ENCODE results near the gene ECHS1. TPM values are rescaled to one million over a fixed set of nuclear protein-coding genes. Genes with fewer than 3 reads are reported as not detected.

Gene ECHS1
- total RNA-seq, 6 experiments from 2014 or later: 105 to 137 (median 114) TPM

- no peak for TF ChIP-seq CTCF (IDR thresholded peaks at IDR 0.05)
- H3K4me3 Mint-ChIP-seq: peak overlapping the region; percentile 96
- H3K4me1 Mint-ChIP-seq (ENCODE audit: low read depth): peaks cover 13% of the 10 kb centered on the region
- H3K27ac Mint-ChIP-seq: 0 out of 2 replicates have a peak overlapping the region, but pooled peaks have one; percentile 65
- H3K27me3 Mint-ChIP-seq (ENCODE audit: insufficient read depth): no peaks in the 10 kb centered on the region
- H3K36me3 Mint-ChIP-seq (ENCODE audit: low read depth): peaks cover 28% of the 10 kb centered on the region
- no peaks in the 10 kb centered on the region for H3K9me3 Mint-ChIP-seq
- DNase-seq: no peak
These were observed 23.0 kb upstream of the ECHS1 start for GRCh38 chr10:133396035-133396624.

- peak overlapping the region; percentile 93 for H3K27ac Mint-ChIP-seq
- no peak for TF ChIP-seq CTCF (IDR thresholded peaks at IDR 0.05)
- peak overlapping the region; percentile 96 for H3K4me3 Mint-ChIP-seq
- no peak for DNase-seq
- no peaks in the 10 kb centered on the region for H3K27me3 Mint-ChIP-seq (ENCODE audit: insufficient read depth)
- H3K36me3 Mint-ChIP-seq (ENCODE audit: low read depth): peaks cover 28% of the 10 kb centered on the region
- no peaks in the 10 kb centered on the region for H3K9me3 Mint-ChIP-seq
- peaks cover 23% of the 10 kb centered on the region for H3K4me1 Mint-ChIP-seq (ENCODE audit: low read depth)
These were observed 21.7 kb upstream of the ECHS1 start for GRCh38 chr10:133394801-133395221.

DNA sequence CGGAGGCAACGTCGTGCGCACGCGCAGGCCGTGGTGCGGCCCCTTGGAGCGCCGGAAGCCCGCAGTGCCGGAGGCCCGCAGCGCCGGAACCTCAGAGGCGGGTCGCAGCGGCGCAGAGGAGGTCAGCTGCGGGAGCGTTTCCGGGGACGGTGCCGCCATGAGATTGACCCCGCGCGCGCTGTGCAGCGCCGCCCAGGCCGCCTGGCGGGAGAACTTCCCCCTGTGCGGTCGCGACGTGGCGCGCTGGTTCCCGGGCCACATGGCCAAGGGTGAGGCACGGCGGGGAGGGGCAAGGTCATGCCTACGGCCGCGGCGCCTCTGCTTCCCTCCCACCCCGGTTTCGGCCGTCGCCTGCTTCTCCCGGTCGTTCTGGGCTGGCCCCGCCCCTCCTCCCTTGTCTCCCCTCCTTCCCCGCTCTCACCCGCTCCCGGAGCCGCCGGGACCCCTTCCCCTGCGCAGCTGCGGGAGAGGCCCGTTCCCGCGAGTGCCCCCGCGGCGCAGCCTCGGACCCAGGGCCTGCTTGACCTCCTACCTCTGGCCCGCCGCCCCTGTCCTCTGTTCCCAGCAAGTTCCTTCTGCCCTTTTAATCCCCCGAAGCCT is 21.0 kb upstream of the ECHS1 start, which contains the start of gene MTG1:
Gene MTG1 (plus strand): TSS at position 94 of the 600 bp plus-strand sequence. CDS start 64 bp downstream, at position 158.
- Mint-ChIP-seq H3K36me3 (ENCODE audit: low read depth) (peaks cover 28% of the 10 kb centered on the region), H3K27ac (peak within 1 kb of the TSS; percentile 93), H3K9me3 (no peaks in the 10 kb centered on the region), H3K4me3 (peak within 1 kb of the TSS; percentile 96), H3K4me1 (ENCODE audit: low read depth) (peaks cover 23% of the 10 kb centered on the region), H3K27me3 (ENCODE audit: insufficient read depth) (no peaks in the 10 kb centered on the region)
- peak; percentile 85 for DNase-seq
- peak; percentile 43; the same call in 1 of the 2 replicates for TF ChIP-seq CTCF (IDR thresholded peaks at IDR 0.05)

DNA sequence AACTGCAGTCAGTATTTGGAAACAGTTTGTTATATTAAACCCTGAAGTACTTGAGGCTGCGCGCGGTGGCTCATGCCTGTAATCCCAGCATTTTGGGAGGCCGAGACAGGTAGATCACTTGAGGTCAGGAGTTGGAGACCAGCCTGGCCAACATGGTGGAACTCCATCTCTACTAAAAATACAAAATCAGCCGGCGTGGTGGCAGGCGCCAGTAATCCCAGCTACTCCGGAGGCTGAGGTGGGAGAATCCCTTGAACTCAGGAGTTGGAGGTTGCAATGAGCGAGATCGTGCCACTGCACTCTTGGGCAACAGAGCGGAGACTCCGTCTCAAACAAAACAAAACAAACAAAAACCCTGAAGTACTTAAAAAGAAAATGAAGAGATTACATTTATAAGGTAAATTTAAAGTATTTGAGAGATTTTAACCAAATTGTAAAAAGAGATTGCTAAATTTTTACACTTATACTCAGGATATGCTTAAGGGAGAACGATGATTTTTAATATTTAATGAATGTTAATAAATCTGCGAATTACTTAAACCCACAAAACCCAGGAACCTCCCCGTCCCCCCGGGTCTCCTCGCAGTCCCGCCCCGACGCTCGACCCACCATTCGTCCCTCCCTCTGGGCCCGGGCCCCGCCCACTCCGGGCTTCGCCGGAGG is 20.4 kb upstream of the ECHS1 start:
- no peaks in the 10 kb centered on the region for H3K27me3 Mint-ChIP-seq (ENCODE audit: insufficient read depth)
- H3K4me3 Mint-ChIP-seq: peak overlapping the region; percentile 96
- H3K36me3 Mint-ChIP-seq (ENCODE audit: low read depth): peaks cover 28% of the 10 kb centered on the region

More for the DNA sequence above, 20.4 kb upstream of the ECHS1 start:
- no peak for DNase-seq
- Mint-ChIP-seq H3K9me3 (no peaks in the 10 kb centered on the region), H3K4me1 (ENCODE audit: low read depth) (peaks cover 23% of the 10 kb centered on the region), H3K27ac (peak overlapping the region; percentile 52)
- no peak for TF ChIP-seq CTCF (IDR thresholded peaks at IDR 0.05)
